ENCODE measurements around the gene PCGF3.
"Not testable (repeated sequence)": the region's sequence is repeated elsewhere in the genome, so short reads cannot be mapped to it uniquely, and the experiment has no call there.

Gene PCGF3

GRCh38 chr4:764405-765169, 59.0 kb downstream of the PCGF3 start:
- DNase-seq (ENCODE audit: low spot score) = no peak

GRCh38 chr4:766152-766515, 60.5 kb downstream of the PCGF3 start:
- DNase-seq (ENCODE audit: low spot score) = no peak

- DNase-seq (ENCODE audit: low spot score) = no peak
Measured at GRCh38 chr4:766559-767283, 61.1 kb downstream of the PCGF3 start.

- no peak for DNase-seq (ENCODE audit: low spot score)
Measured at GRCh38 chr4:768076-768475, 62.4 kb downstream of the PCGF3 start.

GRCh38 chr4:768995-769394, 63.4 kb downstream of the PCGF3 start:
- DNase-seq (ENCODE audit: low spot score) = no peak

GRCh38 chr4:769511-769910, 63.9 kb downstream of the PCGF3 start:
- DNase-seq (ENCODE audit: low spot score) = no peak

GRCh38 chr4:770022-770421, 64.4 kb downstream of the PCGF3 start:
- DNase-seq (ENCODE audit: low spot score) = no peak

GRCh38 chr4:771464-771863, 65.8 kb downstream of the PCGF3 start:
- no peak for DNase-seq (ENCODE audit: low spot score)

- no peak for DNase-seq (ENCODE audit: low spot score)
Measured at GRCh38 chr4:772118-772517, 66.5 kb downstream of the PCGF3 start.

- no peak for DNase-seq (ENCODE audit: low spot score)
Measured at GRCh38 chr4:772776-773175, 67.1 kb downstream of the PCGF3 start.

- no peak for DNase-seq (ENCODE audit: low spot score)
Measured at GRCh38 chr4:773214-773613, 67.6 kb downstream of the PCGF3 start.

- not testable (repeated sequence) for DNase-seq (ENCODE audit: low spot score)
Measured at GRCh38 chr4:774419-775092, 68.9 kb downstream of the PCGF3 start.

- DNase-seq (ENCODE audit: low spot score) = not testable (repeated sequence)
Measured at GRCh38 chr4:775485-775884, 69.9 kb downstream of the PCGF3 start.

GRCh38 chr4:776743-777441, 71.3 kb downstream of the PCGF3 start:
- DNase-seq (ENCODE audit: low spot score) = no peak

- no peak for DNase-seq (ENCODE audit: low spot score)
Measured at GRCh38 chr4:777520-778262, 72.1 kb downstream of the PCGF3 start.

- DNase-seq (ENCODE audit: low spot score) = no peak
Measured at GRCh38 chr4:779555-779954, 73.9 kb downstream of the PCGF3 start.

GRCh38 chr4:780255-780654, 74.6 kb downstream of the PCGF3 start:
- DNase-seq (ENCODE audit: low spot score) = not testable (repeated sequence)

- no peak for DNase-seq (ENCODE audit: low spot score)
Measured at GRCh38 chr4:780716-781492, 75.3 kb downstream of the PCGF3 start.

- peak; percentile 99 for DNase-seq (ENCODE audit: low spot score)
Measured at GRCh38 chr4:781493-782216, 76.0 kb downstream of the PCGF3 start.
